GM19455 (cell line): Measurements from ENCODE around the gene AFMID.
"Not testable (repeated sequence)": the region's sequence is repeated elsewhere in the genome, so short reads cannot be mapped to it uniquely, and the experiment has no call there.

ENCODE experiments used
- ATAC-seq: cut with Tn5 transposase; IDR thresholded peaks from one replicate; pipeline ENCODE4 v1.9.1; 2021; ENCODE audit not compliant: unreplicated experiment

The AFMID gene

GRCh38 chr17:78186692-78187595 is at the start of gene AFMID, which contains the start of gene TK1:
AFMID (plus strand) TSS chr17:78187362; CDS start chr17:78187371, 9 bp downstream.
TK1 (minus strand) TSS chr17:78187052; CDS start chr17:78186994, 58 bp downstream.
- peak; percentile 86 for ATAC-seq

- ATAC-seq: no peak
Measured at GRCh38 chr17:78137392-78138203, 49.6 kb upstream of the AFMID start.

- no peak for ATAC-seq
Measured at GRCh38 chr17:78138204-78139060, 48.7 kb upstream of the AFMID start.

GRCh38 chr17:78139861-78140168 is 47.3 kb upstream of the AFMID start:
- not testable (repeated sequence) for ATAC-seq

- peak; percentile 70 for ATAC-seq
Measured at GRCh38 chr17:78140169-78141051, 46.8 kb upstream of the AFMID start.

- ATAC-seq: no peak
Measured at GRCh38 chr17:78141437-78142118, 45.6 kb upstream of the AFMID start.

DNA sequence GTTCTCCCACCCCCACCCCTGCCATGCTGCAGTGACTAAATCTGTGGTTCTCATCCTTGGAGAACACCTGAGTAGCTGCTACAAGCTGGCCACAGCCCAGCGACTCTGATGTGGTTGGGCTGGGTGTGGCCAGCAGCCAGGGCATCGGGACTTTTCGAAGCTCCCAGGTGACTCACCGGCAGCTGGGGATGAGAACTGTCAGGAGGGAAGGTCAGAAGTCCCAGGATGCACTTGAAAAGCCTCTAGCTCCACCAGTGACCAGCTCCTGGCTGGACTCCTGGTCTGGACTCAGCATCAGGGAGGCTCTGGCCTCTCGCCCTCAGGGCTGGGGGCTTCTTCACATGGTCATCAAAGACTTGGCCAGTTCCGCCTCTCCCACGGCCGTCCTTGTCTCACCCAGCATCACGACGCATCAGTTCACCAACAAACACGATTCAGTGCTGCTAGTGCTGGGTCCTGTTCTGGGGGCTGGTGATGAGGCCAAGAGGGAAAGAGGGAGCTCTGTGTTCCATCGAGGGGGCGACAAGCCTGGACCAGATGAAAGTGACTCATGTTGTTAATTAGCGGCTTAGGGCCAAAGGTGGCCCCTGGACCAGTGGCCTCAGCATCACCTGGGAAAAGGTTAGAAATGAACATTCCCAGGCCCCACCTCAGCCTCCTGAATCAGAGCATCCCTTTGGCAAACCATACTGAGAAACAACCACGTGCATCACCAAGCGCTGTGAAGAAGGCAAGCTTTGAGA is 44.9 kb upstream of the AFMID start:
- no peak for ATAC-seq

GRCh38 chr17:78143214-78144146 is 43.7 kb upstream of the AFMID start:
- no peak for ATAC-seq

DNA sequence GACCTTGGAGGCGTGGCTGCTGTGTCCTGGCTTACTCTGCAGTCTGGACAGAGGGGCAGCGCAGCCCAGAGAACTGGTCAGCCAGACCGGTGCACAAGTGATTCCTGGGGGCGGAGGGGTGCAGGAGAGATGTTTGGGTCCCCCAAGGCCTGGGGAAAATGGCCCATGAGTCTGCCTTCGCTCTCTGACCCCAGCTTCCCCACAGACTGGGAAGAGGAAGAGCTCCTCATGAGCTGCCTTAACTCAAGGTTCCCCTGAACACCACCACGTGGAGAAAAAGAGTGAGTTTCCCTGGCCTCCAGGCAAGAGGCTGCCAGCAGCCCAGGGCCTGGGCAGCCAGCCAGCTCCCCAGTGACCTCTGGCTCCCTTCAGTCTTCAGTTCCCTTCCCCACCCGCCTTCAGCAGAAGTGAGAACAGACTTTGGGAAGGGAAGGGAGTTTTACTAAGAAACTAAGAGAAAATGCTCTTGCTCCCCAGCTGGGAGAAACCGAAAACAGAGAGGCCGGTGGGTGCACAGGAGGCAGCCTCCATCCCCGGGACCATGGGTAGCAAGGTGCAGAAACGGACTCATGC is 42.9 kb upstream of the AFMID start:
- ATAC-seq: no peak

GRCh38 chr17:78144736-78145641 is 42.2 kb upstream of the AFMID start:
- ATAC-seq: no peak

GRCh38 chr17:78146471-78146869 is 40.7 kb upstream of the AFMID start:
- ATAC-seq: no peak

GRCh38 chr17:78146881-78147280 is 40.3 kb upstream of the AFMID start:
- no peak for ATAC-seq

- no peak for ATAC-seq
Measured at GRCh38 chr17:78147315-78147998, 39.7 kb upstream of the AFMID start.

DNA sequence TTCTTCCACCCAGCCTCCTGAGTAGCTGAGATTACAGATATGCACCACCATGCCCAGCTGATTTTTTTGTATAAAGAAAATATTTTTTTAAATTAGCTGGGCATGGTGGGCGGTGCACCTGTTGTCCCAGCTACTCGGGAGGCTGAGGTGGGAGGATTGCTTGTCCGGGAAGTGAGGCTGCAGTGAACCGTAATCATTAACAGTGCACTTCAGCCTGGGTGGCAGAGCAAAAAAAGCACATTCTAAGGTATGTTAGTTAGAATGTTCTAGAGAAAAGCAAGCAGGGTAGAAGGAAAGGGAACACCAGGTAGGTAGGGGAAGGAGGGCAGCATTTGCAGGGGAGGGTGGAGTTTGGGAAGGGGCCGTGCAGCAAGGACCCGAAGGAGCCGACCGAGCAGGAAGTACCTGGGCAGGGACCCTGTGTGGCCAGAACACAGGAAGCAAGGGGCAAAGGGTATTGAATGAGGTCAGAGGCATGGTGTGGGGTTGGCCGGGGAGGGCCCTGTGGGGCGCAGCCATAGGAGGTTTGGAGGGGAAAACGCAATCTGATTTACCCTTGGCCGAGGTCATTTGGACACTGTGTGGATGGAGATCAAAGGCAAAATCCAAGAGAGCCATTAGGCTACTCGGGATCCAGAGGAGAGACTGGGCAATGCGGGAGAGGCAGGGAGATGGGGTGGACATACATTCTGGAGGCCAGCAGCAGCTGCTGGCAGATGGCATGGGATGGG is 38.7 kb upstream of the AFMID start:
- ATAC-seq: no peak

- ATAC-seq: no peak
Measured at GRCh38 chr17:78151514-78152008, 35.6 kb upstream of the AFMID start.
